Endothelial cell (in vitro differentiated cells): Measurements from ENCODE around the gene MCMBP. TPM values are rescaled to one million over a fixed set of nuclear protein-coding genes. Genes with fewer than 3 reads are reported as not detected.
"Not testable (repeated sequence)": the region's sequence is repeated elsewhere in the genome, so short reads cannot be mapped to it uniquely, and the experiment has no call there.

ENCODE experiments used
- DNase-seq: peaks from one replicate; pipeline ENCODE4 v3.0.0; 2021; ENCODE audit warnings: low spot score
- H3K27ac Mint-ChIP-seq: one replicate; pipeline ENCODE4 v1.8.0; 2021; ENCODE audit warnings: mixed read lengths, inconsistent platforms; ENCODE audit not compliant: unreplicated experiment
- H3K27me3 Mint-ChIP-seq: one replicate; pipeline ENCODE4 v1.8.0; 2021; ENCODE audit warnings: mild to moderate bottlenecking, moderate library complexity, mixed read lengths, inconsistent platforms; ENCODE audit not compliant: unreplicated experiment
- H3K36me3 Mint-ChIP-seq: one replicate; pipeline ENCODE4 v1.8.0; 2021; ENCODE audit warnings: mild to moderate bottlenecking, low read depth, mixed read lengths, inconsistent platforms; ENCODE audit not compliant: unreplicated experiment
- H3K4me1 Mint-ChIP-seq: one replicate; pipeline ENCODE4 v1.8.0; 2021; ENCODE audit warnings: mild to moderate bottlenecking, mixed read lengths, inconsistent platforms; ENCODE audit not compliant: unreplicated experiment
- H3K4me3 Mint-ChIP-seq: one replicate; pipeline ENCODE4 v1.8.0; 2021; ENCODE audit warnings: mild to moderate bottlenecking, mixed read lengths, inconsistent platforms; ENCODE audit not compliant: unreplicated experiment
- H3K9me3 Mint-ChIP-seq: one replicate; pipeline ENCODE4 v1.8.0; 2021; ENCODE audit warnings: mixed read lengths, inconsistent platforms; ENCODE audit not compliant: unreplicated experiment
- total RNA-seq: library from RNA; stranded (reverse); fragmentation: NEBNext Ultra II Directional; extraction: Animal tissue kit (Norgen Biotek cat#: 25700); gene quantifications from one replicate; pipeline ENCODE4 v1.2.1, GENCODE V29; 2021; ENCODE audit not compliant: unreplicated experiment
- TF ChIP-seq, protein P1 (sequence below): fragments of 200-600 bp; sonication (generic); IDR thresholded peaks from one replicate; pipeline ENCODE4 v1.5.0; 2021; ENCODE audit warnings: antibody characterized with exemption; ENCODE audit not compliant: unreplicated experiment

The MCMBP gene
- total RNA-seq, 1 donor from 2014 or later = 72.1 TPM

DNA sequence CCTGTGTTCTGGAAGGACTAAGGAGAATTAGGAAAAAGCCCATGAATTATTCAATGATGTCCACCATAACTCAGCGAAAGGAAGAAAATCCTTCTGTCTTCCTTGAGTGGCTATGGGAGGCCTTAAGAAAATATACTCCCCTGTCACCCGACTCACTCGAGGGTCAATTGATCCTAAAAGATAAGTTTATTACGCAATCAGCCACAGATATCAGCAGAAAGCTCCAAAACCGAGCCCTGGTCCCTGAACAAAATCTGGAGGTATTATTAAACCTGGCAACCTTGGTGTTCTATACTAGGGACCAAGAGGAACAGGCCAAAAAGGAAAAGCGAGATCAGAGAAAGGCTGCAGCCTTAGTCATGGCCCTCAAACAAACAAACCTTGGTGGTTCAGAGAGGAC is 13.4 kb upstream of the MCMBP start:
- H3K4me3 Mint-ChIP-seq, H3K27ac Mint-ChIP-seq, DNase-seq, H3K27me3 Mint-ChIP-seq, H3K9me3 Mint-ChIP-seq, H3K36me3 Mint-ChIP-seq: not testable (repeated sequence)
- peaks cover 17% of the 10 kb centered on the region for H3K4me1 Mint-ChIP-seq

DNA sequence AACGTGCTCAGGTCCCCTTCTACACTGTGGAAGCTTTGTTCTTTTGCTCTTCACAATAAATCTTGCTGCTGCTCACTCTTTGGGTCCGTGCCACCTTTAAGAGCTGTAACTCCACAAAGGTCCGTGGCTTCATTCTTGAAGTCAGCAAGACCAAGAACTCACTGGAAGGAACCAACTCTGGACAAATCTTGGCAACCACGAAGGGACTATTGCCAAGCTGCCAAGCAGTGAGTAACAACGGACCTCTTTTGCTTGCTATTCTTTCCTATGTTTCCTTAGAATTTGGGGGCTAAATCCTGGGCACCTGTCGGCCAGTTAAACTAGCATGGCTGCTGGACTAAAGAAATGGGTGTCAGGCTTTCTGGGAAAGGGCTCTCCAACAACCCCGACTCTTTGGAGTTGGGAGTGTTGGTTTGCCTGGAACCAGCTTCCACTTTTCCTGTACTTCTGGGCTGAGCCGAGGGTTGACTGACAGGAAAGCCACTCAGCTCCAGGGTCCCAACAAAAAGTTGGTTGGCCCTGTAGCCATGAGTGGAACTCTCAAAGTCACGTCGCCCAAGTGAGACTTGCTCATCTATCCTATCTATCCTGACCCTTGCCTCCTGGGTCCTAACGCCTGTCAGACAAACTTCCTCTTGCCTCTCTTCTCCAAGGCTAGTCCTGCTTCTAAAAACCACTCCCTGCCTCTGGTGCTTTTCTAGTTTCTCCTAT is 11.4 kb upstream of the MCMBP start:
- not testable (repeated sequence) for H3K9me3 Mint-ChIP-seq, H3K27ac Mint-ChIP-seq, H3K36me3 Mint-ChIP-seq, DNase-seq, H3K4me1 Mint-ChIP-seq, H3K27me3 Mint-ChIP-seq, H3K4me3 Mint-ChIP-seq

DNA sequence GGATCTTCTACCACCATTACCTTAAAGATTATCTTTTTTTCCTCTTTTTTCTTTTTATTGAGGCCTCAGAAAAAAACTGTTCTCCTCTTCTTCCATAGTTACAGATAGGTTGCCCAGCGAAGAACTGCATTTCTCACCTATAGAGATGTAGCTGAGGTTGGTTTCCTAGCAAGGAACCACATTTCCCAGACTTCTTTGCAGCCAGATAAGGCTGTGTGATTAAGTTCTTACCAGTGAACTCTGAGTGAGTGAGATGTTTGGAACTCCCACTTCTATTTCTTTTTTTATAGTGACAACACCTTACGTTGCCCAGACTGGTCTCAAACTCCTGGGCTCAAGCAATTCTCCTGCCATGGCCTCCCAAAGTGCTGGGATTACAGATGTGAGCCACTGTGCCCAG is 5.9 kb upstream of the MCMBP start:
- no peak for DNase-seq
- H3K27ac Mint-ChIP-seq = no peak overlapping the region
- TF ChIP-seq, protein P1, sequence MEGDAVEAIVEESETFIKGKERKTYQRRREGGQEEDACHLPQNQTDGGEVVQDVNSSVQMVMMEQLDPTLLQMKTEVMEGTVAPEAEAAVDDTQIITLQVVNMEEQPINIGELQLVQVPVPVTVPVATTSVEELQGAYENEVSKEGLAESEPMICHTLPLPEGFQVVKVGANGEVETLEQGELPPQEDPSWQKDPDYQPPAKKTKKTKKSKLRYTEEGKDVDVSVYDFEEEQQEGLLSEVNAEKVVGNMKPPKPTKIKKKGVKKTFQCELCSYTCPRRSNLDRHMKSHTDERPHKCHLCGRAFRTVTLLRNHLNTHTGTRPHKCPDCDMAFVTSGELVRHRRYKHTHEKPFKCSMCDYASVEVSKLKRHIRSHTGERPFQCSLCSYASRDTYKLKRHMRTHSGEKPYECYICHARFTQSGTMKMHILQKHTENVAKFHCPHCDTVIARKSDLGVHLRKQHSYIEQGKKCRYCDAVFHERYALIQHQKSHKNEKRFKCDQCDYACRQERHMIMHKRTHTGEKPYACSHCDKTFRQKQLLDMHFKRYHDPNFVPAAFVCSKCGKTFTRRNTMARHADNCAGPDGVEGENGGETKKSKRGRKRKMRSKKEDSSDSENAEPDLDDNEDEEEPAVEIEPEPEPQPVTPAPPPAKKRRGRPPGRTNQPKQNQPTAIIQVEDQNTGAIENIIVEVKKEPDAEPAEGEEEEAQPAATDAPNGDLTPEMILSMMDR = no peak
- peaks cover 4% of the 10 kb centered on the region for H3K4me1 Mint-ChIP-seq
- no peak overlapping the region for H3K4me3 Mint-ChIP-seq
- no peaks in the 10 kb centered on the region for H3K9me3 Mint-ChIP-seq
- H3K27me3 Mint-ChIP-seq = no peaks in the 10 kb centered on the region
- no peaks in the 10 kb centered on the region for H3K36me3 Mint-ChIP-seq

DNA sequence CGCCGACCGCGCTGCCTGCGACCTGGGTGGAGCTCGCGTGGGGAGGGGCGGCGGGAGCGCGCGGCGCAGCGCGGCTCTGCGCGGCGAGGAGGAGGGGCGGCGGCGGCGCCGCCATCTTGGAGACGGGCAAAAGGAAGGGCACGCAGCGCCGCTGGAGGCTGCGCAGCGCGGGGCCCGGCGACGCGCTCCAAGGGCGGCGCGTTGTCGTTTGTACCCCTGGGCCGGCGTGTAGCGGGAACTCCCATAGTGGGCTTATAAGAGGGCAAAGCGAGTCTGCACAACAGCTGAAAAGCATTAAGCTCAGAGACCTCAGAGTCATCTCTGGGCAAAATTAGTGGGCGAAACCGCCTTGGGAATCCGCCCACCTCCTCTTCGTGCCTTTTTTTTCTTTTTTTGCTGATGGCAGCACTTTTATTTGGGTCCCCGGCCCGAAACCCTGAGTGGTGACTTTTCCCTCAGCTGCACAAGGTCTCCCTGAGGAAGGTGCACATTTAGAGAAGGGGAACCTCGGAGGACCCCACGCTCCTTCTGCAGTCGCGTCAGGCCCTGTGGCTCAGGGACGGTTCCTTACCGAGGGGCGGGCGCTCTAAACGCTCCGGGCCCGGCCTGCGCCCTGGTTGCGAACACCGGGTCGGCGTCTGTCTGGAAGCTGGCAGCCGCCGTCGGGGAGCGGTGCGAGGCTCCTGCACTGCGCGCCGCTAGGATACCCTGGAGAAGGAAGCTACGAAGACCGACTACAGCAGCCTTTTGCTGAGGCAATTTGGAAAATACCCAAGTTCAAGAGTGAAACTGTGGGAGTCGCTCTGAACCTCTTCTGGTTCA is 428 bp upstream of the MCMBP start:
- TF ChIP-seq, protein P1 = no peak
- Mint-ChIP-seq H3K36me3 (peaks cover 7% of the 10 kb centered on the region), H3K27me3 (peaks cover 8% of the 10 kb centered on the region), H3K4me1 (peaks cover 30% of the 10 kb centered on the region), H3K9me3 (no peaks in the 10 kb centered on the region), H3K4me3 (peak overlapping the region; percentile 92), H3K27ac (peak overlapping the region; percentile 33)
- DNase-seq = peak; percentile 87

DNA sequence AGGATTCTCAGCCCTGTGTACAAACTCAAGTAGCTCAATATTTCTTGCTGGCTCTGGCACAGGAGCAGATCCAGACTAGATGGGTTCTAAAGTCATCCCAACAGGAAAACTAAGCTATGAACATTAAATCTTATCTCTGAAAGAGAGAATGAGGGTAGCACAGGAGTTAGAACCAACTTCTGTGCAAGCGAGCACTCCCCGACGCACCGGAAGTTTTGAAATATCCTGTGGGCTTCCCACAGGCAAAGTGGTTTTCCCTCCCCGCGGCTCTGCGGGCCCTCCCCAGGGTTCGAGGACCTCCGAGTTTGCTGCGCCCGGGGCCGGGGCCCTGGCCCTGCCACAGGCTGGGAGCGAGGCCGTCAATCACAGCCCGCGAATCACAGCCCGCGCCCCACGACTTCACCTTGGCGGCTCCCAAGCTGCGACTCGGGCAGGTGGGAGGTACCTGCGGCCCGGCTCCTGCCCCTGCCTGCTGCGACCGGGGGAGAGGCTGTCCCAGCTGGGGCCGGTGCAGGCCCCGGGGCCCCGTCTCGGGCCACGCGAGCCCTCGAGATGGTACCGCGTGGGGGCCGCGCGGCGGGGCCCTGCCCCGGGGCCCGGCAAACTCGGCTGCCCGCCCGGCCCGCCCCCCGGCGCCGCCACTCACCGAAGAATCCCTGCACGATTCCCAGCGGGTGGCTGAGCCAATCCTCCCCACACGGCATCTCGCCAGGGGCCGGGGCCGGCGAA is 598 bp downstream of the MCMBP start:
- Mint-ChIP-seq H3K27me3 (peaks cover 8% of the 10 kb centered on the region), H3K9me3 (no peaks in the 10 kb centered on the region), H3K4me1 (peaks cover 30% of the 10 kb centered on the region), H3K27ac (peak overlapping the region; percentile 93), H3K36me3 (peaks cover 7% of the 10 kb centered on the region), H3K4me3 (peak overlapping the region; percentile 99)
- peak; percentile 42 for DNase-seq
- TF ChIP-seq, protein P1 = no peak

DNA sequence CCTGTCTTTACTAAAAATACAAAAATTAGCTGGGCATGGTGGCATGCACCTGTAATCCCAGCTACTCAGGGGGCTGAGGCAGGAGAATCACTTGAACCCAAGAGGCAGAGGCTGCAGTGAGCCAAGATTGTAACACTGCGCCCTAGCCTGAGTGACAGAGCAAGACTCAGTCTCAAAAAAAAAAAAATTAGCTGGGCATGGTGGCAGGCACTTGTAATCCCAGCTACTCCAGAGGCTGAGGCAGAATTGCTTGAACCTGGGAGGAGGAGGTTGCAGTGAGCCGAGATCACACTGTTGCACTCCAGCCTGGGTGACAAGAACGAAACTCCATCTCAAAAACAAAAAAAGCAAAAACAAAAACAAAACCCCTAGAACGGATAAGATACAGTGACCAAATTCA is 3.2 kb downstream of the MCMBP start:
- H3K9me3 Mint-ChIP-seq, H3K27me3 Mint-ChIP-seq, H3K27ac Mint-ChIP-seq, DNase-seq: not testable (repeated sequence)
- Mint-ChIP-seq H3K4me1 (peaks cover 30% of the 10 kb centered on the region), H3K36me3 (peaks cover 15% of the 10 kb centered on the region), H3K4me3 (peak overlapping the region; percentile 23)
